H54 (cell line): ENCODE results near the gene ZNF888.
"Not testable (repeated sequence)": the region's sequence is repeated elsewhere in the genome, so short reads cannot be mapped to it uniquely, and the experiment has no call there.

Source experiments
- DNase-seq: peaks from one replicate; pipeline ENCODE4 v3.0.0; 2011; ENCODE audit warnings: low spot score, mixed read lengths; ENCODE audit not compliant: insufficient read length
- FAIRE-seq: peaks from 3 replicates; lab custom pipeline; 2011; peaks lifted over from hg19 to GRCh38; lab: Jason Lieb, UNC
- POLR2A ChIP-seq: IDR thresholded peaks from 2 replicates; pipeline ENCODE4 v1.6.1; 2011; ENCODE audit warnings: low read depth, mild to moderate bottlenecking, low read length

Gene ZNF888

DNA sequence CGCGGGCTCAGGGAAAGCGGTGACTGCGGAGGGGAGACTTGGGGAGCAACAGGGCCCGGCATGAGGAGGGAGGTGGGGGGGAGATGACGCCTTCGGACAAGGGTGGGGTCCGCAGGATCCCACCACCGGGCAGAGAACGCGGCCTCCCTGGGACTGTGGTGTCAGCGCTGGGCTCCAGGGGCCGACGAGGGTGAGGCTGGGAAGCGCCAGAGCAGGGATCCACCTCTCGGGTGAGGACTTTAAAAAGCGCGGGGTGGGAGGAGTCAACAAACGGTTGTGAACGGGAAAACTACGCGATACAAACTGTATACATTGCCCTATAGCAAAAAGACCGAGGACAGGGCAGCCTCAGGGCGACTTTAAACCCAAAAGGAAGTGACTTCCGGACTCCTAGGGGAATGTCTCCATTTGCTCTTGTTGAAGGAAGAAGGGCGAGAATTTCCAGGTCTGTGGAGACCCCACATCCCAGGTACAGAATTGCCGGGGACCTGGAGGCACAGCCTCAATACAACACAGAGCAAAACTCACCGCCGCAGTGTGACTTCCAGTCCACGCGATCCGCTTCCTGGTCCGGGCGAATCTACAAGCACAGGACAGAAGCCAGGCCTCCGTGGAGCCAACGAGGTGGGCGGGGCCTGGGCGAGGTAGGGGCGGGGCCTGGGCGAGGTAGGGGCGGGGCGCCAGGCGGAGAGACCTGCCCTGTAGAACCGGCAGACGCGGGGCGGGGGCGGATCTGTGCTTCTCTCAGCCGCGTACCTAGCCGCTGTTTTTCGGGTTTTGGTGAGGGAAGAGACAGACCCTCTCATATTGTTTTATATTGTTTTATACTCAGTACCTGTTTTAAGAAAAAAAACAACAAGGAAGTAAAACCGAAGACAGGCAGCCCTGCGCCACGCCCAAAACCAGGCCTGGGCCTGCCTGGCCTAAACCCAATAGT, at the start of gene ZNF888:
TSS of gene ZNF888 (minus strand) at position 588 of the 937 bp plus-strand sequence. CDS start 5,555 bp downstream, outside the sequence.
- DNase-seq (peak; percentile 91), FAIRE-seq (peak; percentile 20)
- peak; percentile 86 for TF ChIP-seq POLR2A

- DNase-seq = no peak
- no peak for TF ChIP-seq POLR2A
- no peak for FAIRE-seq
Measured at GRCh38 chr19:52967772-52968171, 44.5 kb upstream of the ZNF888 start.

GRCh38 chr19:52963247-52963618, 40.0 kb upstream of the ZNF888 start:
- DNase-seq = peak; percentile 24
- no peak for FAIRE-seq
- TF ChIP-seq POLR2A = no peak

DNA sequence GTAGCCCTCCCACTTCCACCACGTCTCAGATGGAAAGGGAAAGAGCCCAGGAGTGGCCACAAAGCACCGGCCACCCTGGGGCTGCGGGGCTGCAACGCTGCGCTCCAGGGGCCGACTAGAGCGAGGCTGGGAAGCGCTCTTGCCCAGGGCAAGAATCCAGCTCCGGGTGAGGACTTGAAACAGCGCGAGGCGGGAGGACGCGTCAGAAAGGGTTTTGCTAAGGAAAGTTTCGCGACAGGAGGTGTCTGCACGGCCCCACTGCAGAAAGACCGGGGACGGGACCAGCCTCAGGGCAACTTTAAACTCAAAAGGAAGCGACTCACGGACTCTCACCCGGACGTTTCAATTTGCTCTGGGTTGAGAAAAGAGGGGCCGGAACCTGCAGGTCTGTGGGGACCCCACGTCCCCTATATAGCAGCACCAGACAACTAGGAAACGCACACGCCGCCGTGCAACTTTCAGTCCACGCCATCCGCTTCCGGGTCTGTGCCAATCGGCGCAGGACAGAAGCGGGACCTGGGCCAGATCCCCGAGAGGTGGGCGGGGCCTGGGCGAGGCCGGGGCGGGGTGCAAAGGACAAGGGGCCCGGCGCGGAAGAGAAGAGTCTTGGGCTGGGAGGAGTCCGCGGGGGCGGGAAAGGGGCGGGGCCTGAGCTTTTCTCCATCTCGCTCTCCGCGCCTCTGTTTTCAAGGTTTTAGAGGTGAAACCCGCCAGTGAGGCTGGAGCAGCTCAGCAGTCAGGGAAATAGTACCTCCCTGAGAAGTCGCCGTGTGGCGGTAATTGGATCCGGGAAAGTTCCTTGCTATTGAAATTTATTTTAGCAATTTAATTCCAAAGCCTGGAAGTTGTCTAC, 39.4 kb upstream of the ZNF888 start, which contains the start of gene ZNF816:
TSS of gene ZNF816 (minus strand) at position 488 of the 853 bp plus-strand sequence. CDS start 6,792 bp downstream, outside the sequence.
- no peak for FAIRE-seq
- DNase-seq = peak; percentile 98
- TF ChIP-seq POLR2A = peak; percentile 88

DNA sequence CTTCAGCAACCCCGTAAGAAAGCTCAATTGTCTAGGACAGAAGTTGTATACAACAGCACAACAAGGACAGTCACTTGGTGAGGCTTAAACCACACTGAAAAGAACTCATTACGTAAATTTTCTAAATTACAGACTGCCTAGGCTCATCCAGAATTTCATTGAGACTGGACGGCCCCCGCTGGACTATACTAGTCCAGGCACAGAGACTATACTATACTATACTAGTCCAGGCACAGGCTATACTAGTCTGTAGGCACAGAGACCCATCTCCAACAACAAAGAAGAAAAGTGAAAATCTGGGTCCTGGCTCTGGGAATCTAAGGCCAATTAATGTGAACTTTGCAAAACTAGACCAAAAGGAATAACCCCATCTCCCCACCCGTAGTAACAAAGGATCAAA, 38.8 kb upstream of the ZNF888 start:
- TF ChIP-seq POLR2A = no peak
- no peak for DNase-seq
- FAIRE-seq = no peak

GRCh38 chr19:52959613-52960295, 36.5 kb upstream of the ZNF888 start:
- DNase-seq (no peak), FAIRE-seq (no peak)
- TF ChIP-seq POLR2A = no peak

DNA sequence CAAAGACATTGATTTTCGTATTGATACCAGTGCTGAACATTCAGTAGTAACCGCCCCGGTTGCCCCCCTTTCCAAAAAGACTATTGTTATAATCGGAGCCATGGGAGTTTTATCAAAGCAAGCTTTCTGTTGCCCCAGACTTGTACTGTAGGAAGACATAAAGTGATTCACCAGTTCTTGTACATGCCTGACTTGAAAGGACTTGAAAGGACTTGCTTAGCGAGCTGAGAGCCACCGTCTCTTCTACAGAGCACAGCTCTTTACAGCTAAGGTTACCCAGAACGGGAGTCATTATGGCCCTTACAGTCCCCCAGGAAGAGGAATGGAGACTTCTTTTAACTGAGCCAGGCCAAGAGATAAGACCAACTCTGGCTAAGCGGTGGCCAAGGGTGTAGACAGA, 34.4 kb upstream of the ZNF888 start:
- DNase-seq (no peak), FAIRE-seq (no peak)
- no peak for TF ChIP-seq POLR2A

GRCh38 chr19:52956917-52957316, 33.7 kb upstream of the ZNF888 start:
- no peak for FAIRE-seq
- TF ChIP-seq POLR2A = no peak
- DNase-seq = no peak

DNA sequence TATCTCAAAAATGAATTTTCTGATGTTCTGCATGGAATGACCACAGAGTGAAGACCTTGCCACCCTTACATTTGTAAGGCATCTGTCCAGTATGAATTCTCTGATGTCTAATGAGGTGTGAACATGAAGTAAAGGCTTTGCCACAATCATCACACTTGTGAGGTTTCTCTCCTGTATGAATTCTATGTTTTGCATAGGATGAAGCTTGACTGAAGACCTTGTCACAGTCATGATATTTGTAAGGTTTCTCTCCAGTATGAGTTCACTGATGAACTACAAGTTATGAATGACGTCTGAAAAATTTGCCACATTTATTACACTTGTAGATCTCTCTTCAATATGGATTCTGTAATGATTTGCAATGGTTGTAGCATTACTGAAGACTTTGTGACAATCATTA, 26.2 kb upstream of the ZNF888 start:
- DNase-seq (no peak), FAIRE-seq (no peak)
- TF ChIP-seq POLR2A = no peak

- no peak for TF ChIP-seq POLR2A
- no peak for FAIRE-seq
Measured at GRCh38 chr19:52948025-52948770, 25.0 kb upstream of the ZNF888 start.

DNA sequence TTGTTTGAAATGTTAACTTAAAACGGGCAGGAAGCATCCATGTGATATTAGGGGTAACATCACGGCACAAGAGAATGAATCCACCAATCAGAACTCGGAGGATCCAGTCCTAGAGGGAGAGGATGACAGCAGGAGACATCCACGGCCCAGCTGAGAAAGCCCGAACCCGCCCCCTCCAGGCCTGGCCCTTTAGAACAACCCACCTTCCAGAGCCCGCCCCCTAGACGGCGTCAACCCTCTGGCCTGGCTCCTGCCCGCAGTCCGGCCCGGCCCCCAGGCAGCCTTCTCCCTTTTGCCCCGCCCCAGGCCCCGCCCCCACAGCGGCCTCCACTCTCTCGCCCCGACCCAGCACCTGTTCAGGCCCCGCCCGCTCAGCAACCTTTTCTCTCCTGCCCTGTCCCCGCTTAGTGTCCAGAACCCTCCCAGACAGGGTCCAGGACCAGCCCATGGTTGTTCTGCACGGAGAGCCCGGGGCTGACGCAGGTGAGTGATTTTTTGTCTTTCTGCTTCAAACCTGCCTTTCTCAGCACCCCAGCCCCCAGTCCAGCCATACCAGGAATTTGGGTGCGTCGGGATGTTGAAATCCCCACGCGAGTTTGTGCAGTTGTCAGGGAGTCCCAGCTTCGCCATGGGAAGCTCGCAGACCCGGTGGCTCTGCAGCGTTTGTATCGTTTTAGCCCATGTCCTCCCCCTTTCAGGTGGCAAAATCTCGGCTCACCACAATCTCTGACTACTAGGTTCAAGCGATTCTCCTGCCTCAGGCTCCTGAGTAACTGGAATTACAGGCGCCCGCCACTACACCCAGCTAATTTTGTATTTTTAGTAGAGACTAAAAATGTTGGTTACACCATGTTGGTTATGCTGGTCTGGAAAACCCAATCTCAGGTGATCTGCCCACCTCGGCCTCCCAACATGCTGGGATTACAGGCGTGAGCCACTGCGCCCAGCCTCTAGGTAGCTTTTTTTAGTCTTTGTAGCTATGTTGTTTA, 23.4 kb upstream of the ZNF888 start:
- FAIRE-seq (no peak), DNase-seq (no peak)
- no peak for TF ChIP-seq POLR2A

More at GRCh38 chr19:52948025-52948770, 25.0 kb upstream of the ZNF888 start:
- no peak for DNase-seq

- FAIRE-seq = no peak
- TF ChIP-seq POLR2A = no peak
- no peak for DNase-seq
Measured at GRCh38 chr19:52945652-52946321, 22.6 kb upstream of the ZNF888 start.

GRCh38 chr19:52944703-52945493, 21.7 kb upstream of the ZNF888 start:
- not testable (repeated sequence) for FAIRE-seq

More at GRCh38 chr19:52944703-52945493, 21.7 kb upstream of the ZNF888 start:
- not testable (repeated sequence) for DNase-seq
